ENCODE results near the gene TAF1. TPM values are rescaled to one million over a fixed set of nuclear protein-coding genes. Genes with fewer than 3 reads are reported as not detected.
"Not testable (repeated sequence)": the region's sequence is repeated elsewhere in the genome, so short reads cannot be mapped to it uniquely, and the experiment has no call there.

The TAF1 gene
- total RNA-seq, 1 donor from 2014 or later, result 28.4 TPM

DNA sequence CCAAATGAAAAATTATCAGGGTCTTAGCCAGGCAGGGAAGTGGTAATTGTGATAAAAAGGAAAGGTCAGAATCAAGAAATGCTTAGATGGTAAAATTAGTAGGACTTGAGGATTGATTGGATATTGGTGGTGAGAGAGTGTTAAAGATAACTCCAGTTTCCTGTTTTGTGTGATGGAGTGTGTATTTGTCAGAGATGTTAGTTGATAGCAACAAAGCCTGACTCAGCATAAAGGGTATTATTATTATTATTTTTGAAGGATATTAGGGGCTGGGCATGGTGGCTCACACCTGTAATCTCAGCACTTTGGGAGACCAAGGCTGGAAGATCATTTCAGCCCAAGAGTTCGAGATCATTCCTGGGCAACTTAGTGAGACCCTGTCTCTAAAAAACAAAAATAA is 143.1 kb downstream of the TAF1 start:
- no peak for DNase-seq (ENCODE audit: low read depth in 2 of 2)

GRCh38 chrX:71510161-71510560 is 144.0 kb downstream of the TAF1 start:
- DNase-seq (ENCODE audit: low read depth in 2 of 2), result no peak

- DNase-seq (ENCODE audit: low read depth in 2 of 2), result not testable (repeated sequence)
Measured at GRCh38 chrX:71513731-71514130, 147.6 kb downstream of the TAF1 start.

GRCh38 chrX:71514367-71515037 is 148.3 kb downstream of the TAF1 start:
- no peak for DNase-seq (ENCODE audit: low read depth in 2 of 2)

- DNase-seq (ENCODE audit: low read depth in 2 of 2), result no peak
Measured at GRCh38 chrX:71515038-71515396, 148.9 kb downstream of the TAF1 start.

Other genes with a start within 250 kb of the TAF1 start
- 23.8 and 30.0 TPM in 2 replicates for gene MED12, start 247.8 kb upstream of the TAF1 start, total RNA-seq
- under 0.01 TPM in 2 replicates for gene NLGN3, start 221.5 kb upstream of the TAF1 start, total RNA-seq
- gene GJB1, start 143.1 kb upstream of the TAF1 start, total RNA-seq, result not detected in 2 replicates
- 7.9 and 8.5 TPM in 2 replicates for gene ZMYM3, start 112.2 kb upstream of the TAF1 start, total RNA-seq
- gene NONO, start 82.7 kb upstream of the TAF1 start, total RNA-seq, result 280 and 309 TPM in 2 replicates
- 0.22 and 0.40 TPM in 2 replicates for gene ITGB1BP2, start 64.6 kb upstream of the TAF1 start, total RNA-seq
- 59.1 and 83.1 TPM in 2 replicates for gene OGT, start 166.7 kb downstream of the TAF1 start, total RNA-seq
- gene GCNA, start 212.1 kb downstream of the TAF1 start, total RNA-seq, result 0.44 and 1.8 TPM in 2 replicates